IgD-negative memory B cell (primary cell): ENCODE measurements around the gene GDPGP1. TPM values are rescaled to one million over a fixed set of nuclear protein-coding genes. Genes with fewer than 3 reads are reported as not detected.

Source experiments
- H3K27ac Mint-ChIP-seq, 3 donors: one replicate each; pipeline ENCODE4 v1.8.0; 2020 to 2022; ENCODE audit warnings: mild to moderate bottlenecking in 3 of 3, mixed read lengths in 3 of 3, moderate library complexity in 1 of 3
- H3K27me3 Mint-ChIP-seq: one replicate; pipeline ENCODE4 v1.8.0; 2021; ENCODE audit warnings: mixed read lengths
- H3K36me3 Mint-ChIP-seq: one replicate; pipeline ENCODE4 v1.8.0; 2020; ENCODE audit warnings: mild to moderate bottlenecking, mixed read lengths
- H3K4me1 Mint-ChIP-seq, 3 donors: one replicate each; pipeline ENCODE4 v1.8.0; 2020 to 2022; ENCODE audit warnings: mixed read lengths in 3 of 3, mild to moderate bottlenecking in 1 of 3
- H3K4me3 Mint-ChIP-seq, 4 donors: one replicate each; pipeline ENCODE4 v1.8.0; 2020 to 2022; ENCODE audit warnings: mild to moderate bottlenecking in 4 of 4, mixed read lengths in 4 of 4, moderate library complexity in 3 of 4
- H3K9me3 Mint-ChIP-seq, 3 donors: one replicate each; pipeline ENCODE4 v1.8.0; 2020 to 2021; ENCODE audit warnings: mixed read lengths in 3 of 3, mild to moderate bottlenecking in 1 of 3
- polyA plus RNA-seq: library from polyadenylated mRNA; unstranded; fragments of 300-500 nt; fragmentation: Illumina TruSeq; gene quantifications from one replicate; pipeline ENCODE4 v1.2.3, GENCODE V29; 2021

Gene GDPGP1
- polyA plus RNA-seq, 1 donor from 2014 or later, result 1.3 TPM

DNA sequence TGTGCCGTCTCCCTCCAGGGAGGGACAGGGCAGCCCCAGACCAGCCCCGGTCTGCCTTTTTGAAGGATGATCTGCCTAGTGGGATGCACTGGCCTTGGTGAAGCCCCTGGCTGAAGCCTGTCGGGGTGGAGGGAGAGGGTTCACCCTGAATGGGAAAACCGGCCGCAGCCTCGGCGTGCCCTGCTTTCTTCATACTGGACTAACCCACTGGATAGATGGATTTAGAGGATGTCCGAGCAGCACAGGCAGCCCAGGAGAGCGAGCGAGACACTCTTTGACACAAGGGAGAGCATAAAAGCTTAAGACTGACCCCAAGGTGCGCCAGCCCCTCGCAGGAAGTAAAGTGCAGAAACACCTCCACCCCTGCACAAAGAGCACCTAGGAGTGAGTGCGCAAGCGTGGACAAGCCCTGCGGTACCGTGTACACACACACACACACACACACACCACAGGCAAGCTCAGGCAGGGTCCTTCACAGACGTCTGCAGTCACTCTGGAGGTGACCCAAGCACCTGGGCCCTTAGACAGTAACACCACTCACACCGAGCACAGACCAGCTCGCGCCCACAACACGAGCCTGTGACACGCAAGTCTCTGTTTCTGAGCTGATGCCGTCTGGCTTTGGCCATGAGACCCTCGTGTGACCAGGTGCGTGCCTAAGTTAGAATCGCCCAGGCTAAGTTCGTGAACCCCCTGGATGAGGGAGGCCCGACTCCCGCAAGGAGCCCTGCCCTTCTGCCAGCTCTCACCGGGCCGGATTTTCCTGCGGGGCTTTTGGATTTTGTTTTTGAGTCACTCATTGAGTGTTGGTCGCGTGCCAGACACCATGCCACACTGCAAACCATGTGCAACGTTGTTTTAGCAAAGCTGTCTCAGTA, 21.5 kb upstream of the GDPGP1 start:
- peaks cover 2% of the 10 kb centered on the region for H3K27me3 Mint-ChIP-seq
- peak overlapping the region; percentile 17 to 76 (median 56) for H3K4me3 Mint-ChIP-seq
- no peaks in the 10 kb centered on the region for H3K9me3 Mint-ChIP-seq
- H3K36me3 Mint-ChIP-seq, result peaks cover 24% of the 10 kb centered on the region
- H3K4me1 Mint-ChIP-seq, result peaks cover 38 to 77% (median 69%) of the 10 kb centered on the region in 3 donors
- H3K27ac Mint-ChIP-seq, result peak overlapping the region; percentile 90 to 97 (median 92)

- H3K4me3 Mint-ChIP-seq, result peak overlapping the region; percentile 76 to 92 (median 84)
- H3K27ac Mint-ChIP-seq, result peak overlapping the region; percentile 90 to 97 (median 95)
- H3K9me3 Mint-ChIP-seq, result no peaks in the 10 kb centered on the region
- H3K36me3 Mint-ChIP-seq, result peaks cover 24% of the 10 kb centered on the region
- H3K4me1 Mint-ChIP-seq, result peaks cover 36 to 75% (median 73%) of the 10 kb centered on the region in 3 donors
- peaks cover 2% of the 10 kb centered on the region for H3K27me3 Mint-ChIP-seq
Measured at GRCh38 chr15:90213122-90213817, 20.7 kb upstream of the GDPGP1 start.

DNA sequence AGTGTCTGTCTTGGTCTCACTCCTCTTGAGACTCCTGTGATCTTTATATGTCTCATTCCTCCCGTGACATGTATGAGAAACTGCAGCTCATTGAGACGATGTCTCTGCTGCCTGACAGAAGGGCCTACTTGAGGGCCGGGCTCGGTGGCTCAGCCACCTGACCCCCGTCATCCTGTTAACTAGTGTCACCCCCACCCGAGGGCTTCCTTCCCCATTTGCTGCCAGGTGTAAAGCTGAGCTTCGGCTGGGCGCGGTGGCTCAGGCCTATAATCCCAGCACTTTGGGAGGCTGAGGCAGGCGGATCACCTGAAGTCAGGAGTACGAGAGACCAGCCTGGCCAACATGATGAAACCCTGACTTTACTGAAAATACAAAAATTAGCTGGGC, 20.2 kb upstream of the GDPGP1 start:
- Mint-ChIP-seq H3K4me1 (peaks cover 40 to 74% (median 70%) of the 10 kb centered on the region in 3 donors), H3K36me3 (peaks cover 29% of the 10 kb centered on the region), H3K4me3 (peak overlapping the region; percentile 76 to 92 (median 84)), H3K9me3 (no peaks in the 10 kb centered on the region), H3K27me3 (peaks cover 2% of the 10 kb centered on the region), H3K27ac (peak overlapping the region; percentile 90 to 97 (median 95))

DNA sequence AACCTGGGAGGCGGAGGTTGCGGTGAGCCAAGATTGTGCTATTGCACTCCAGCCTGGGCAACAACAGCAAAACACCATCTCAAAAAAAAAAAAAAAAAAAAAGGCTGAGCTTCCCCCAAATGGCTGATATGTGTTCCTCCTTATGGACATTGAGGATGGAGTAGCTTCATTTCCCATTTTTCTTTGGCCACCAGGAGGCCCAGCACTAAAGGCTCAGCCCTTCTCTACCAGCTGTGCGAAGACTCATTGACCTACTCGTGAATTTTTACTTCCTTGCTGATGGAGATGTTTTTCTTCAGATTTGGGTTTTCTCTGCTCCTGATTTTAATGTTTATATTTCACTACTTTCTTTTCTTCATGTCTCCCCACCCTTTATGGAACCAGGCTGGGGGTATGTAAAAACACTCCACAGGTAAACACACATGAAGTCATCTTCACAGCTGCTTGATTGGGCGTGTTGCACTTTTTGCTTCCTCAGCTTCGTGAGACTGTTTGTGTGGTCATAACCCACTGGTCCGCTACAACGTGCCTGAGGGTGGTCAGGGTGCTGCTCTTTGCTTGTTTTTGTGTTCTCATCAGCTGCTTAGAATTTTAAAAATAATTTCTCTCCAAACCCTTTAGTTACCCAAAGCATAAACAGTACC, 19.3 kb upstream of the GDPGP1 start:
- Mint-ChIP-seq H3K27ac (peak overlapping the region; percentile 90 to 97 (median 95)), H3K4me1 (peaks cover 45 to 75% (median 68%) of the 10 kb centered on the region in 3 donors), H3K36me3 (peaks cover 29% of the 10 kb centered on the region), H3K27me3 (peaks cover 2% of the 10 kb centered on the region), H3K4me3 (peak overlapping the region; percentile 67 to 92 (median 80)), H3K9me3 (no peaks in the 10 kb centered on the region)

DNA sequence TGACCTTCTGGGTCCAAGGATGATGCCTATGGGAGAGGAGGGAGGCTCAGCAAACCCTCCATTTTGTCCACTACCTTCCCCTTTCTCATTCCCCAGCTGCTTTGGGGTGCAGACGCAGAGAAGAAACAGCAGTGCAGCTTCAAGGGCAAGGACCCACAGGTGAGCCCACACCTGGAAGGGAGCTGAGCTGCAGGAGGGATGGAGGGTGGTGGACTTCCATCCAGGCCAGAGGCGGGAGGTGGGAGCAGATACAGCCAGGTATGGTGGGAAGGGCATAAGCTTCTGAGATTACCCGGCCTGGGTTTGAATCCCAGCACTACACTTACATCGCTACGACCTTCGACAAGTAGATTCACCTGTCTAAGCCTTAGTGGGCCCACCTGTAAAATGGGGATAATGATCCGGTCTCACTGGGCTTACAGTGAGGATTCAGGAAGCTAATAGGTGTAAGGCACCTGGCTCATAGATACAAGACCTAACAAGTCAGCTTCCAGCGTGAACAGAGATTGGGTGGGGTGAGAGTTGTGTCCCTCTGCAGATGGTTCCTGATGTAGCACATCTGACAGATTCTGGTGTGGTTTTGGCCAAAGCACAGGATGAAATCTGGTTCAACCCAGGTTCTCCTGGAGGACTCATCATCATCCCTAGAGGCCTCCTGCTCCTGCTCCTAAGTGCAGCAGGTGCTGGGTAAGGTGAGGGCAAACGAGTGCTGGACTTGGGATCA, 16.2 kb upstream of the GDPGP1 start:
- Mint-ChIP-seq H3K4me3 (peak overlapping the region in 3 of 4 donors; percentile 41 to 92 (median 61)), H3K9me3 (no peaks in the 10 kb centered on the region), H3K4me1 (peaks cover 33 to 54% (median 54%) of the 10 kb centered on the region in 3 donors), H3K36me3 (peaks cover 26% of the 10 kb centered on the region), H3K27me3 (peaks cover 2% of the 10 kb centered on the region), H3K27ac (peak overlapping the region in 2 of 3 donors; percentile 84 to 95)

DNA sequence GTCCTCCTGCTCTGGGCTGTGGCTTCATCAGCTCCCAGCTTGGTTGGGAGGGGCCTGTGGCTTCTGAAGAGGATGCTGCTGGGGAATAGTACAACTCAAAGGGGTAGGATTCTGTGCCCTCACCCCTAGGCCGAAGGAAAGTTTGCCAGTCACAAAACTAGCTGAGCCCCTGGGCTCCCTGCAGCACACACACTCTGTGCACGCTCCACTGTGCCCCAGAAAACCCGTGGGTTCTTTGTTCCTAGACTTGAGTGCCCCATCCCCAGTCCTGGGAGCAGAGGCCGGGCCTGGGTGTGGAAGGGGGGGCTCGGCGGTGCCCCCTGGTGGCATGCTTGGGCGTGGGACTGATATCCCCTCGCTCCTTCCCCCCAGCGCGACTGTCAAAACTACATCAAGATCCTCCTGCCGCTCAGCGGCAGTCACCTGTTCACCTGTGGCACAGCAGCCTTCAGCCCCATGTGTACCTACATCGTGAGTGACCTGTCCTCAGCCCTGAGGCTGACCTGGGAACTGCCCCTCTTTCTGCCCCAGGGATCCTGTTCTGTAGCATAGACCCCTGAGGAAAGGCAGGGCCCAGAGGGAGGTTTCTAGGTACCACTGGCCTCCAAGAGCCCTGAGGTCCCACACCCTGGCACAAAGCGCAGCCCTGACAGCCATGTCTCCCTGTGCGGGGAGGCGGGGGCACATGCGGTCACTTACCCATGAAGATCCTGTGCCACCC, 14.4 kb upstream of the GDPGP1 start:
- H3K27me3 Mint-ChIP-seq, result no peaks in the 10 kb centered on the region
- no peaks in the 10 kb centered on the region for H3K9me3 Mint-ChIP-seq
- peak overlapping the region in 2 of 4 donors; percentile 37 to 74 for H3K4me3 Mint-ChIP-seq
- peaks cover 20% of the 10 kb centered on the region for H3K36me3 Mint-ChIP-seq
- peak overlapping the region in 2 of 3 donors; percentile 23 to 28 for H3K27ac Mint-ChIP-seq
- H3K4me1 Mint-ChIP-seq, result peaks cover 26 to 44% (median 42%) of the 10 kb centered on the region in 3 donors

DNA sequence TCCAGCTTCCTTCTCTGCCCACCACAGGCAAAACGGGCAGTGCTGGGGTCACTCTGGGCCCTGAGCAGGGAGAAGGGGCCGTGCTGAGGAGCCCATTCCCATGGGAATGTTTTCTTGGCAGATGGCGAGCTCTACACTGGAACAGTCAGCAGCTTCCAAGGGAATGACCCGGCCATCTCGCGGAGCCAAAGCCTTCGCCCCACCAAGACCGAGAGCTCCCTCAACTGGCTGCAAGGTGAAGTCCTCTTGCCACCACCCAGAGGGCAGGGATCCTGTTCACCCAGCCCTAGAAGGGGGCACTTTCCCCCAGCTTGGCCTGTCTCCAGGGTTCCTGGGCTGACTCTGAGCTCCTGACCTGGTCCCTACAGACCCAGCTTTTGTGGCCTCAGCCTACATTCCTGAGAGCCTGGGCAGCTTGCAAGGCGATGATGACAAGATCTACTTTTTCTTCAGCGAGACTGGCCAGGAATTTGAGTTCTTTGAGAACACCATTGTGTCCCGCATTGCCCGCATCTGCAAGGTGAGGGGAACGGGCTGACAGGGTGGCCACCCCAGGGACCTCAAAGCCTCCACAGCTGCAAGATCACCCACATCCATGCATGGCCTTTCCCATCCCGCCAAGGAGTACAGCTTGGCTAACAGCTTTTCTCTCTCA, 12.6 kb upstream of the GDPGP1 start:
- peak overlapping the region in 1 of 4 donors; percentile 55 for H3K4me3 Mint-ChIP-seq
- peak overlapping the region in 2 of 3 donors; percentile 57 to 62 for H3K27ac Mint-ChIP-seq
- no peaks in the 10 kb centered on the region for H3K9me3 Mint-ChIP-seq
- peaks cover 17% of the 10 kb centered on the region for H3K36me3 Mint-ChIP-seq
- H3K27me3 Mint-ChIP-seq, result no peaks in the 10 kb centered on the region
- peaks cover 17 to 35% (median 33%) of the 10 kb centered on the region in 3 donors for H3K4me1 Mint-ChIP-seq

- Mint-ChIP-seq H3K9me3 (no peaks in the 10 kb centered on the region), H3K4me1 (peaks cover 14 to 24% (median 24%) of the 10 kb centered on the region in 3 donors), H3K27ac (peak overlapping the region in 1 of 3 donors; percentile 31), H3K4me3 (no peak overlapping the region), H3K27me3 (no peaks in the 10 kb centered on the region), H3K36me3 (peaks cover 11% of the 10 kb centered on the region)
Measured at GRCh38 chr15:90222547-90222946, 11.5 kb upstream of the GDPGP1 start.

- Mint-ChIP-seq H3K4me1 (peaks cover 13 to 21% (median 18%) of the 10 kb centered on the region in 3 donors), H3K27ac (peak overlapping the region in 1 of 3 donors; percentile 47), H3K9me3 (no peaks in the 10 kb centered on the region), H3K36me3 (peaks cover 8% of the 10 kb centered on the region), H3K27me3 (no peaks in the 10 kb centered on the region), H3K4me3 (peak overlapping the region in 1 of 4 donors; percentile 35)
Measured at GRCh38 chr15:90223441-90224165, 10.4 kb upstream of the GDPGP1 start.

DNA sequence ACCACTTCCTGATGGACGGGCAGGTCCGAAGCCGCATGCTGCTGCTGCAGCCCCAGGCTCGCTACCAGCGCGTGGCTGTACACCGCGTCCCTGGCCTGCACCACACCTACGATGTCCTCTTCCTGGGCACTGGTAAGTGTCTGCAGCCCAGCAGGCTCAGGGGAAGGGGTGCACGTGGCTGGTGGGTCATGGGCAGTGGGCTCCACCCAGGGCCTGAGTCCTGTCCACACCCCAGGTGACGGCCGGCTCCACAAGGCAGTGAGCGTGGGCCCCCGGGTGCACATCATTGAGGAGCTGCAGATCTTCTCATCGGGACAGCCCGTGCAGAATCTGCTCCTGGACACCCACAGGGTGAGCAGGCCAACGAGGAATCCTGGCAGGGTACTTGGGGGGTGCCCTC, 9.0 kb upstream of the GDPGP1 start:
- Mint-ChIP-seq H3K36me3 (peaks cover 4% of the 10 kb centered on the region), H3K27ac (no peak overlapping the region), H3K9me3 (no peaks in the 10 kb centered on the region), H3K4me3 (no peak overlapping the region), H3K27me3 (no peaks in the 10 kb centered on the region), H3K4me1 (peaks cover 10 to 19% (median 13%) of the 10 kb centered on the region in 3 donors)

DNA sequence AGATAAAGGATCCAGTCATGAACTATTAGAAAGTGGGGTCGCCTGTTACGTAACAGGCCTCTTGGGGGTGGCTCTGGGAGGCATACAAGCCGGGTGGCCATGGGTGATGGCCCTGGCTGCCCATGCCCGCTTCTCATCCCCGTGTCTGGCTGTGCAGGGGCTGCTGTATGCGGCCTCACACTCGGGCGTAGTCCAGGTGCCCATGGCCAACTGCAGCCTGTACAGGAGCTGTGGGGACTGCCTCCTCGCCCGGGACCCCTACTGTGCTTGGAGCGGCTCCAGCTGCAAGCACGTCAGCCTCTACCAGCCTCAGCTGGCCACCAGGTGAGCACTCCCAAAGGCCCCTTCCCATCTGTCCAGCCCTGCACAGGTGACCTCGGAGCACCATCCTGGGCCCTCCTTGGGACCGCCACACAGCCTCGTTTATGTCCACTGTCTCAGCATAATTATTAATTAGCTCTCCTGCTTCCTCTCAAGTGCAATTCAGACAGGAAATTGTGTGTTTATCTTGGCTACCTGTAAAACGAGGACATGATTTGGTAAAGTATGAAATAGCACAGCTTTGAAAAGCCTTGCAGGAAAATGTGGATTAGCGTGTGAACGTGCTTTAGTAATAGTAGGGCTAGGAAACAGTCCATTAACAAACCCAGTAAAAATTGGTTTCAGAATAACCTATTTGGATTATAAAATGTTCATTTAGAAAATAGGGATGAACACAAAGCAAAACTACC, 8.3 kb upstream of the GDPGP1 start:
- Mint-ChIP-seq H3K27ac (peak overlapping the region in 1 of 3 donors; percentile 60), H3K36me3 (peaks cover 4% of the 10 kb centered on the region), H3K4me1 (peaks cover 13 to 22% (median 14%) of the 10 kb centered on the region in 3 donors), H3K4me3 (no peak overlapping the region), H3K27me3 (no peaks in the 10 kb centered on the region), H3K9me3 (no peaks in the 10 kb centered on the region)

DNA sequence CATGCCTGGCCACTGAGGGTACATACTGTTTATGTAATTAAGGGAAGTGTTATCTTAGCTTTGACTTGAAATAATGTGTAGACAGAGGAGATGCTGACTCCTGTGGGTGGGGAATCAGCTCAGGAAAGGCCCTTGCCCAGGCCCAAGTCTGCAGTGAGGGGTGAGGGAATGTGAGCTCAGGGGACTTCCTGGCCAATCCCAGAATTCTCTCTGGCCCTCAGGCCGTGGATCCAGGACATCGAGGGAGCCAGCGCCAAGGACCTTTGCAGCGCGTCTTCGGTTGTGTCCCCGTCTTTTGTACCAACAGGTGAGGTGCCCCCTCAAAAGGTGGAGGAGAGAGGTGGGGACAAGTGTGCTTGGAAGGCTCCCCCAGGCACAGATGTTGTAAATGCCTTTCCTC, 6.7 kb upstream of the GDPGP1 start:
- H3K9me3 Mint-ChIP-seq, result no peaks in the 10 kb centered on the region
- no peak overlapping the region for H3K4me3 Mint-ChIP-seq
- H3K27ac Mint-ChIP-seq, result peak overlapping the region in 1 of 3 donors; percentile 72
- peaks cover 25 to 32% (median 26%) of the 10 kb centered on the region in 3 donors for H3K4me1 Mint-ChIP-seq
- H3K36me3 Mint-ChIP-seq, result peaks cover 5% of the 10 kb centered on the region
- H3K27me3 Mint-ChIP-seq, result no peaks in the 10 kb centered on the region
